Esophagus muscularis mucosa (tissue), 3 donors: ENCODE measurements around the gene CDH2.

Experiments
- POLR2A ChIP-seq: fragments of 450-650 bp; IDR thresholded peaks from one replicate; pipeline ENCODE4 v1.6.1; 2017; ENCODE audit warnings: antibody characterized with exemption, moderate library complexity, mild to moderate bottlenecking, low read depth
- TF ChIP-seq, protein P1 (sequence below), 3 experiments: fragments of 200-600 bp in 2 of 3; fragments of 450-650 bp in 1 of 3; sonication (generic) in 2 of 3; IDR thresholded peaks; one replicate each; pipeline ENCODE4 v1.5.1; 2017 to 2019; ENCODE audit warnings: antibody characterized with exemption in 3 of 3, mild to moderate bottlenecking in 2 of 3, moderate library complexity in 1 of 3

GRCh38 chr18:28204154-28204553 is 27.2 kb upstream of the CDH2 start:
- TF ChIP-seq, protein P1, sequence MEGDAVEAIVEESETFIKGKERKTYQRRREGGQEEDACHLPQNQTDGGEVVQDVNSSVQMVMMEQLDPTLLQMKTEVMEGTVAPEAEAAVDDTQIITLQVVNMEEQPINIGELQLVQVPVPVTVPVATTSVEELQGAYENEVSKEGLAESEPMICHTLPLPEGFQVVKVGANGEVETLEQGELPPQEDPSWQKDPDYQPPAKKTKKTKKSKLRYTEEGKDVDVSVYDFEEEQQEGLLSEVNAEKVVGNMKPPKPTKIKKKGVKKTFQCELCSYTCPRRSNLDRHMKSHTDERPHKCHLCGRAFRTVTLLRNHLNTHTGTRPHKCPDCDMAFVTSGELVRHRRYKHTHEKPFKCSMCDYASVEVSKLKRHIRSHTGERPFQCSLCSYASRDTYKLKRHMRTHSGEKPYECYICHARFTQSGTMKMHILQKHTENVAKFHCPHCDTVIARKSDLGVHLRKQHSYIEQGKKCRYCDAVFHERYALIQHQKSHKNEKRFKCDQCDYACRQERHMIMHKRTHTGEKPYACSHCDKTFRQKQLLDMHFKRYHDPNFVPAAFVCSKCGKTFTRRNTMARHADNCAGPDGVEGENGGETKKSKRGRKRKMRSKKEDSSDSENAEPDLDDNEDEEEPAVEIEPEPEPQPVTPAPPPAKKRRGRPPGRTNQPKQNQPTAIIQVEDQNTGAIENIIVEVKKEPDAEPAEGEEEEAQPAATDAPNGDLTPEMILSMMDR (IDR thresholded peaks at IDR 0.05): no peak
- TF ChIP-seq POLR2A: no peak
